ENCODE results near the gene TNS4. TPM values are rescaled to one million over a fixed set of nuclear protein-coding genes. Genes with fewer than 3 reads are reported as not detected.

TNS4 gene
- polyA plus RNA-seq, 2 of the 4 experiments (the other 2 are of a cell fraction) = 24.2 to 73.5 TPM

- CTCF ChIA-PET = interaction anchor here (0.6 to 11.4 kb wide), 13 partner anchors 9 to 225 kb away, joined by 3 to 105 read pairs (median 4); partner anchors contain the start of genes TOP2A and WIPF2
- no peak overlapping the region for H3K4me3 ChIP-seq
- peaks cover 12% of the 10 kb centered on the region for H3K4me1 ChIP-seq
- no peak for FAIRE-seq
- no peak for DNase-seq (ENCODE audit: low read depth in 1 of 2, low spot score in 1 of 2)
- POLR2A ChIA-PET = interaction anchor here (0.5 kb wide), 1 partner anchor 36 kb away, joined by 3 read pairs; no protein-coding TSS in a partner anchor
- H3K4me2 ChIP-seq = no peak overlapping the region
- no peaks in the 10 kb centered on the region for H3K9me3 ChIP-seq
- ATAC-seq = no peak
- no peak for TF ChIP-seq FOSB (CRISPR knock-in tag; IDR thresholded peaks at IDR 0.05)
- no peak for TF ChIP-seq ZSCAN20 (CRISPR knock-in tag; IDR thresholded peaks at IDR 0.05)
- TF ChIP-seq HES2 (IDR thresholded peaks at IDR 0.05) = no peak
- no peak for TF ChIP-seq TFCP2L1 (CRISPR knock-in tag; IDR thresholded peaks at IDR 0.05)
- TF ChIP-seq GATA3 (IDR thresholded peaks at IDR 0.05; ENCODE audit: borderline replicate concordance) = no peak
- no peak for TF ChIP-seq USF2 (IDR thresholded peaks at IDR 0.05)
- TF ChIP-seq MYC (IDR thresholded peaks at IDR 0.05; ENCODE audit: borderline replicate concordance, low read length) = no peak
- TF ChIP-seq ELK1 (IDR thresholded peaks at IDR 0.05; ENCODE audit: low read depth, low read length) = no peak
- TF ChIP-seq CHD4 (IDR thresholded peaks at IDR 0.05; ENCODE audit: borderline replicate concordance) = no peak
- TF ChIP-seq ESRRA (IDR thresholded peaks at IDR 0.05; ENCODE audit: borderline replicate concordance, low read length) = no peak
- no peak for TF ChIP-seq EHMT2 (IDR thresholded peaks at IDR 0.05; ENCODE audit: low read depth)
- TF ChIP-seq MAX (IDR thresholded peaks at IDR 0.05) = no peak
- TF ChIP-seq HOXB13 (CRISPR knock-in tag; IDR thresholded peaks at IDR 0.05; ENCODE audit: low read depth) = no peak
- no peak overlapping the region for H3K27ac ChIP-seq
Measured at GRCh38 chr17:40427002-40427491, 74.4 kb downstream of the TNS4 start.

Other genes starting within 250 kb of the TNS4 start
- 71.4 and 79.5 TPM in 2 replicates for gene CDC6, start 213.7 kb downstream of the TNS4 start, polyA plus RNA-seq (2011; rRNA removed)
- gene CDC6, start 213.7 kb downstream of the TNS4 start, polyA plus RNA-seq (2017; fragmentation: RNase III; extraction: RNeasy Plus Mini Kit Qiagen cat#74134 plus additional on column Dnase treatment) = 66.6 to 67.5 TPM (median 67.0 TPM) in 3 replicates
- 8.6 and 9.9 TPM in 2 replicates for gene RARA, start 192.4 kb downstream of the TNS4 start, polyA plus RNA-seq (2011; rRNA removed)
- 17.2 to 18.5 TPM (median 17.9 TPM) in 3 replicates for gene RARA, start 192.4 kb downstream of the TNS4 start, polyA plus RNA-seq (2017; fragmentation: RNase III; extraction: RNeasy Plus Mini Kit Qiagen cat#74134 plus additional on column Dnase treatment)
- gene GJD3, start 136.9 kb downstream of the TNS4 start, polyA plus RNA-seq (2011; rRNA removed) = 0.09 TPM in 1 of 2 replicates, not detected in the other
- gene GJD3, start 136.9 kb downstream of the TNS4 start, polyA plus RNA-seq (2017; fragmentation: RNase III; extraction: RNeasy Plus Mini Kit Qiagen cat#74134 plus additional on column Dnase treatment) = 0.40 to 1.2 TPM (median 0.70 TPM) in 3 replicates
- gene TOP2A, start 83.7 kb downstream of the TNS4 start, polyA plus RNA-seq (2011; rRNA removed) = 273 and 416 TPM in 2 replicates
- 210 to 241 TPM (median 226 TPM) in 3 replicates for gene TOP2A, start 83.7 kb downstream of the TNS4 start, polyA plus RNA-seq (2017; fragmentation: RNase III; extraction: RNeasy Plus Mini Kit Qiagen cat#74134 plus additional on column Dnase treatment)
- gene IGFBP4, start 58.2 kb downstream of the TNS4 start, polyA plus RNA-seq (2011; rRNA removed) = 1,080 and 1,577 TPM in 2 replicates
- gene IGFBP4, start 58.2 kb downstream of the TNS4 start, polyA plus RNA-seq (2017; fragmentation: RNase III; extraction: RNeasy Plus Mini Kit Qiagen cat#74134 plus additional on column Dnase treatment) = 1,501 to 1,941 TPM (median 1,829 TPM) in 3 replicates
- 1.4 and 1.9 TPM in 2 replicates for gene CCR7, start 63.8 kb upstream of the TNS4 start, polyA plus RNA-seq (2011; rRNA removed)
- 0.72 to 0.84 TPM (median 0.76 TPM) in 3 replicates for gene CCR7, start 63.8 kb upstream of the TNS4 start, polyA plus RNA-seq (2017; fragmentation: RNase III; extraction: RNeasy Plus Mini Kit Qiagen cat#74134 plus additional on column Dnase treatment)
- 87.9 and 111 TPM in 2 replicates for gene SMARCE1, start 146.2 kb upstream of the TNS4 start, polyA plus RNA-seq (2011; rRNA removed)
- gene SMARCE1, start 146.2 kb upstream of the TNS4 start, polyA plus RNA-seq (2017; fragmentation: RNase III; extraction: RNeasy Plus Mini Kit Qiagen cat#74134 plus additional on column Dnase treatment) = 109 to 116 TPM (median 114 TPM) in 3 replicates
- gene KRT222, start 163.6 kb upstream of the TNS4 start, polyA plus RNA-seq (2011; rRNA removed) = 1.3 and 1.8 TPM in 2 replicates
- gene KRT222, start 163.6 kb upstream of the TNS4 start, polyA plus RNA-seq (2017; fragmentation: RNase III; extraction: RNeasy Plus Mini Kit Qiagen cat#74134 plus additional on column Dnase treatment) = 0.97 to 1.8 TPM (median 1.8 TPM) in 3 replicates
- gene KRT24, start 202.1 kb upstream of the TNS4 start, polyA plus RNA-seq (2011; rRNA removed) = not detected in 2 replicates
- gene KRT24, start 202.1 kb upstream of the TNS4 start, polyA plus RNA-seq (2017; fragmentation: RNase III; extraction: RNeasy Plus Mini Kit Qiagen cat#74134 plus additional on column Dnase treatment) = not detected in 3 replicates